Osteocyte (in vitro differentiated cells): ENCODE data around the gene DLG2. TPM values are rescaled to one million over a fixed set of nuclear protein-coding genes. Genes with fewer than 3 reads are reported as not detected.

Experiments used
- DNase-seq: peaks from one replicate; pipeline ENCODE4 v3.0.0; 2021; ENCODE audit warnings: mixed read lengths; ENCODE audit not compliant: unreplicated experiment; ENCODE audit errors: extremely low spot score
- H3K27ac Mint-ChIP-seq: one replicate; pipeline ENCODE4 v1.8.0; 2021; ENCODE audit warnings: mild to moderate bottlenecking, mixed read lengths; ENCODE audit not compliant: unreplicated experiment
- H3K27me3 Mint-ChIP-seq: one replicate; pipeline ENCODE4 v1.8.0; 2021; ENCODE audit warnings: mixed read lengths; ENCODE audit not compliant: unreplicated experiment
- H3K36me3 Mint-ChIP-seq: one replicate; pipeline ENCODE4 v1.8.0; 2021; ENCODE audit warnings: mixed read lengths; ENCODE audit not compliant: unreplicated experiment
- H3K4me1 Mint-ChIP-seq: one replicate; pipeline ENCODE4 v1.8.0; 2021; ENCODE audit warnings: mixed read lengths; ENCODE audit not compliant: unreplicated experiment
- H3K4me3 Mint-ChIP-seq: one replicate; pipeline ENCODE4 v1.8.0; 2021; ENCODE audit warnings: mild to moderate bottlenecking, moderate library complexity, mixed read lengths; ENCODE audit not compliant: unreplicated experiment
- H3K9me3 Mint-ChIP-seq: one replicate; pipeline ENCODE4 v1.8.0; 2021; ENCODE audit warnings: mixed read lengths; ENCODE audit not compliant: unreplicated experiment
- CTCF ChIP-seq: fragments of 200-600 bp; sonication (generic); IDR thresholded peaks from 2 replicates; pipeline ENCODE4 v1.5.0; 2021; ENCODE audit warnings: antibody characterized with exemption, mild to moderate bottlenecking, moderate library complexity
- total RNA-seq: library from RNA; stranded (reverse); gene quantifications from 2 replicates; pipeline ENCODE4 v1.2.1, GENCODE V29; 2021

The DLG2 gene
- total RNA-seq, 1 donor from 2014 or later, result 2.1 TPM

DNA sequence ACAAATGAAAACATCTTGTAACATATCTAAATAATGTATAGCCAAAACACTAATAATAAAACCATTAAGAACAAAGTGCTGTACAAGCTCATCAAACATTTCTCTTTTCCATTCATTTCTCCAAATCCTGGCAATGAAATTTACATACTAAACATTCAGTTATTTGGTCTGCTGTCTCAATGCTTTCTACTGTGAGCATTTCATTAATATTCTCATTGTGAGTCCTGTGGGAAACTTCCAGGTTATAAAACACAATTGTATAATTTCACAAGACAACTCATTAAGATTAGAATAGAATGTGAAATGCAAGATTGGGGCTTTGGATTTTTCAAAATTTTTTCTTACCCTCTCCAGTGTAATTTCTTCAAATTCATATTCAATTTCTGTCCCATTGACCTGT lies 1464.0 kb downstream of the DLG2 start:
- no peak for TF ChIP-seq CTCF
- H3K27me3 Mint-ChIP-seq, result no peaks in the 10 kb centered on the region
- H3K4me1 Mint-ChIP-seq, result no peaks in the 10 kb centered on the region
- H3K27ac Mint-ChIP-seq, result no peak overlapping the region
- no peaks in the 10 kb centered on the region for H3K36me3 Mint-ChIP-seq
- no peaks in the 10 kb centered on the region for H3K9me3 Mint-ChIP-seq
- no peak for DNase-seq
- no peak overlapping the region for H3K4me3 Mint-ChIP-seq

- Mint-ChIP-seq H3K27ac (no peak overlapping the region), H3K9me3 (no peaks in the 10 kb centered on the region), H3K4me1 (no peaks in the 10 kb centered on the region), H3K4me3 (no peak overlapping the region), H3K36me3 (no peaks in the 10 kb centered on the region), H3K27me3 (no peaks in the 10 kb centered on the region)
- DNase-seq, result no peak
- TF ChIP-seq CTCF, result no peak
Measured at GRCh38 chr11:84157639-84158038, 1469.5 kb downstream of the DLG2 start.

DNA sequence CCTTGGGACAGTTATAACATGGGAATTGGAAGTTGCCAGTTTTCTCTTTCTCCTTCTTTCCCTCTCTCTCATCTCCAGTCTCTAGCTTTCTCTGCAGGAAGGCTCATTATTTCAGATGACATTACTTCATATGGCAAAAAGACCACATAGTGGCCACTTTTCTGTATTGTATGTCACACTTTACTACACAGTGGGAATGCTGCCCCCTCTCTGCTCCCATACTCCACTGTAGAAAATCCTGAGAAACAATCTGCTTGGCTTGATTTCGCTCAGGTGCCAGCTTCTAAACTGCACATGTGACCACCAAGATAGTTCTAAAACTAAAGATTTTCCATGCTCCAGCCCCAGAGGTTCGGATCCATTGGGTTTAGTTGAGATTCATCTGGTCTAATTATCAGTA lies 1480.3 kb downstream of the DLG2 start:
- no peak for DNase-seq
- Mint-ChIP-seq H3K4me1 (no peaks in the 10 kb centered on the region), H3K27me3 (peaks cover 4% of the 10 kb centered on the region), H3K9me3 (peaks cover 4% of the 10 kb centered on the region), H3K27ac (no peak overlapping the region), H3K36me3 (no peaks in the 10 kb centered on the region), H3K4me3 (no peak overlapping the region)
- TF ChIP-seq CTCF, result no peak

DNA sequence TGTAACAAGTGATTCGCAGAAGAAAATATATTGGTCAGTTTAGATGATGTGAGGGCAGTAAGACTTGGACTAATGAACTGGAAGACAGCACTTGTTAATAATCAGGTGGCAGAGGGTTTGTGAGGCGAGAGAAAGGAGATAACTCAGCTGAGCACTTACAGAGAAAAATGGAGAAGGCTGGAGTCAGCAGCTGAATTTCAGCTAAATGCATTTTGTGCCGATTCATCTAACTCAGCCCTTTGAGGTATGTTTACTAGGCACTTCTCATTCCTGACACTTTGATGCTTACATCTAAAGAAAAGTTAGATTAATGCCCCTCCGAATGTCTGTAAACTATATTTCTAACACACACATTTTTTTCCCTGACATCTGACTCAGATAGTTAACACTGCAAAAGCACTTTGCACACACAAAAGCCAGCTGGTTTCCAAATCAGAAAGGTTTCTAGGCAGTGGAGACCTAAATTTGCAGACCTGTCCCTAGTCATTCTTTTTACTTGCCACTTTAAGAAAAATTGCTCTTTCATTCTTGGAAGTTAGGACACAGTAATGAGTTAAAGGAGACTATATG lies 1481.4 kb downstream of the DLG2 start:
- TF ChIP-seq CTCF, result no peak
- Mint-ChIP-seq H3K27me3 (peaks cover 4% of the 10 kb centered on the region), H3K4me1 (no peaks in the 10 kb centered on the region), H3K9me3 (peaks cover 2% of the 10 kb centered on the region), H3K36me3 (no peaks in the 10 kb centered on the region), H3K4me3 (no peak overlapping the region), H3K27ac (no peak overlapping the region)
- DNase-seq, result no peak

- TF ChIP-seq CTCF, result no peak
- no peak overlapping the region for H3K27ac Mint-ChIP-seq
- H3K9me3 Mint-ChIP-seq, result no peaks in the 10 kb centered on the region
- H3K4me3 Mint-ChIP-seq, result no peak overlapping the region
- H3K4me1 Mint-ChIP-seq, result no peaks in the 10 kb centered on the region
- DNase-seq, result no peak
- H3K27me3 Mint-ChIP-seq, result peaks cover 4% of the 10 kb centered on the region
- no peaks in the 10 kb centered on the region for H3K36me3 Mint-ChIP-seq
Measured at GRCh38 chr11:84144531-84144930, 1482.6 kb downstream of the DLG2 start.
